Activated CD8-positive, alpha-beta memory T cell treated with anti-CD3 and anti-CD28 coated beads for 48 hours (primary cell): Measurements from ENCODE around the gene CRTC1.

Experiments
- DNase-seq, 3 experiments: peaks; one replicate each; pipeline ENCODE4 v3.0.0-alpha.2; 2020; ENCODE audit warnings: low read depth in 2 of 3, low spot score in 2 of 3

The CRTC1 gene, protein sequence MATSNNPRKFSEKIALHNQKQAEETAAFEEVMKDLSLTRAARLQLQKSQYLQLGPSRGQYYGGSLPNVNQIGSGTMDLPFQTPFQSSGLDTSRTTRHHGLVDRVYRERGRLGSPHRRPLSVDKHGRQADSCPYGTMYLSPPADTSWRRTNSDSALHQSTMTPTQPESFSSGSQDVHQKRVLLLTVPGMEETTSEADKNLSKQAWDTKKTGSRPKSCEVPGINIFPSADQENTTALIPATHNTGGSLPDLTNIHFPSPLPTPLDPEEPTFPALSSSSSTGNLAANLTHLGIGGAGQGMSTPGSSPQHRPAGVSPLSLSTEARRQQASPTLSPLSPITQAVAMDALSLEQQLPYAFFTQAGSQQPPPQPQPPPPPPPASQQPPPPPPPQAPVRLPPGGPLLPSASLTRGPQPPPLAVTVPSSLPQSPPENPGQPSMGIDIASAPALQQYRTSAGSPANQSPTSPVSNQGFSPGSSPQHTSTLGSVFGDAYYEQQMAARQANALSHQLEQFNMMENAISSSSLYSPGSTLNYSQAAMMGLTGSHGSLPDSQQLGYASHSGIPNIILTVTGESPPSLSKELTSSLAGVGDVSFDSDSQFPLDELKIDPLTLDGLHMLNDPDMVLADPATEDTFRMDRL

DNA sequence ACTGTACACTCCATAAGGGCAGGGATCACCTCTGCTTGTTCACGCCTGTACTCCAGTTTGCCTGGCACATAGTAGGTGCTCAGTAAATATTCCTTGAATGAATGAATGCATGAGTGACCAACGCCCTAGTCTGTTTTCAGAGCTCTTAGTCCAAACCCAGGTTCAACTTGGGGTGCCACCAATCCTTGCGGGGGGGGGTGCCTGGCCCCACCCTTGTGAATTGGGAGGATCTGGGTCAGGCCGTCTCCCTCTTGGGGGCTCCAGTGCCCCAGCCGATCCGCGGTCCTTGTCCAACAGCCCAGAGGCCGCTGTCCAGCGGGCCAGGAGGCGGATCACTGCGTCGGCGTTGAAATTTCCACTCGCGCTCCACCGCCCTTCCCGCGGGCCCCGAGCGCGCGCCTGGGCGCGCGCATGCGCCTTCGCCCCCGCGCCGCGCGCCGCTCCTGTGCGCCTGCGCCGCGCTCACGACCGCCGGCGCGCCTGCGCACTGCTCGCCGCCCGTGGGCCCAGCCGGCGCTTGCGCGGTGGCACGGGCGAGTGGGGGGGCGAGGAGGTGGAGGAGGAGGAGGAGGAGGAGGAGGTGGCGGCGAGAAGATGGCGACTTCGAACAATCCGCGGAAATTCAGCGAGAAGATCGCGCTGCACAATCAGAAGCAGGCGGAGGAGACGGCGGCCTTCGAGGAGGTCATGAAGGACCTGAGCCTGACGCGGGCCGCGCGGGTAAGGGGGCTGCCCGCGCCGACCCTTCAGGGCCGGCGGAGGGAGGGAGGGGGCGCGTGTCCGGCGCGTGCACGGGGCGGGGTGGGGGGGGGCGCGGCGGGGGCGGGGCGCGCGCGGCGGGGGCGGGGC, at the start of gene CRTC1:
TSS of gene CRTC1 (plus strand) at position 572 of the 849 bp plus-strand sequence. CDS start at position 595, 23 bp downstream.
- peak; percentile 66 to 88 (median 76) for DNase-seq

DNA sequence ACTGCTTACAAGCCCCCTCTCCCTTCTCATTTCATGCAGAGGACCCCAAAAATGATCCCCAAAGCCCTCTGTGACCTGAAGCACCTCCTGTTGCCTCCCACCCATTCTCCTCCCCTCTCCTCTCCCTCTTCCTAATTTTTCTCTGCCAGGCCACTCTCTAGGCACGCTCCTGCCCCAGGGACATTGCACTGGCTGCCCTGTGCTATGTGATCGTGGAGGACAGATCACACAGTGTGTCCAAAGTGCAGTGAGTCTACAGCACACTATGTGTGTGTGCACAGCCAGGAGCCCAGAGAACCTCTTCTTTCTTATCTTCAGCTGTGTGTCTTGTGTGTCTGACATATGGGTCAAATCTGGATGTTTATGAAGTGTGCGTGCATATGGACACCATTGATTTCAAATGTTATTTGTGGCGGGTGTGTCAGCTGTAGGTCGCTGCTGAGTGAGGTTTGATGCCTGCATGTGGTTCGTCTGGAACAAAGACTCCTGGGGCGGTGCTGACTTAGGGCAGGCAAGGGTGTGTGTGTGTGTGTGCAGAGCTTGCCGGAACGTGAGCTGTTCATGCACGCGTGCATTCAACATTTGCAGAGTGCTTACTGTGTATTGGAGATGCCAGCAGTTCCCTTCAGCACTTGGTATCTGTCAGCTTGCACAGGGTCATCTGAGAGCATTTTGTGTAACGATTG, 48.7 kb upstream of the CRTC1 start:
- DNase-seq: no peak

DNA sequence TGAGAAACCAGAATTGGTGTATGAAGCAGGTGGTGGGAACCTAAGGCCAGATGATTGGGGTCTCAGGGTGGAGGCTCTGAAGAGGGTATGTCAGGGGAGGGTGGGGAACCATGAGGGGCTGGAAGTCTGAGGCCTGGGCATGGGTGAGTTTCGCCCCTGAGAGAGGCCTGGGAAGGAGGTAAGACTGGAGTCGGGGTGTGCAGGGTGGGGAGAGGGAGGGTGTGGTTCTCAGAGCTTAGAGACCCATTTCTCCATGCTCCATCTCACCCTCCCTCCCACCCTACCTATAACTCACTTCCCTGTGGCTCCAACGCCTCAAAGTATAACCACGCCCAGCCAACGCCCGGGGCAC, 47.7 kb upstream of the CRTC1 start:
- no peak for DNase-seq

- peak; percentile 97 to 100 (median 99) for DNase-seq
These were observed 47.1 kb upstream of the CRTC1 start for GRCh38 chr19:18636183-18636968.

DNA sequence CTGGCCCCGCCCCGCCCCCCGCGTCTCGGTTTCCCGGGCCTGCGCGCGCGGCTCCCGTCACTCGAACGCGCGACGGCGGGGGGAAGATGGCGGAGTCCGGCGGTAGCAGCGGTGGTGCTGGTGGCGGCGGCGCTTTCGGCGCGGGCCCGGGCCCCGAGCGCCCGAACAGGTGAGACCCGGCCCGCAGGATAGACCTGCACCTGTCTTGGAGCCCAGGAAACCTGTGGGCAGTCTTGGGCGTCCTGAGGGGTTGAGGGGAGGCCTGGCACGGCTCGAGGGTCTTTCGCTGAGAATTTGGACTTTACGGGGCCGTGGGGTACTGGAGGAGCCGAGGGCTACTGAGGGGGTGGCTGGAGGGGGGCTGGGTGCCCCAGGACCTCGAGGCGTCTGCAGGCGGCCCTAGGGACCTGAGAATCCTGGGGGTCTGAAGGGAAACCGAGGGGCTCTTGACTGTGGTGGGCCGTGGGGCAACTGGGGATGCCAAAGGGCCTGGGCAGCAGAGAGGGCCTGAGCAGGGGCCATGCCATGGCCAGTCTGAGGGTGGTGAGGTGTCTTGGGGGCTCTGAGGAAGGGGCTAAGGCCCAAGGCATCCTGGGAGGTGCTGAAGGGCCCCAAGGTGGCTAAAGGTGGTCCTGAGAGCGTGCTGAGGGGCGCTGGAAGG, 46.4 kb upstream of the CRTC1 start, which contains the start of gene KLHL26:
TSS of gene KLHL26 (plus strand) at position 60 of the 661 bp plus-strand sequence. CDS start at position 87, 27 bp downstream.
- DNase-seq: no peak

DNA sequence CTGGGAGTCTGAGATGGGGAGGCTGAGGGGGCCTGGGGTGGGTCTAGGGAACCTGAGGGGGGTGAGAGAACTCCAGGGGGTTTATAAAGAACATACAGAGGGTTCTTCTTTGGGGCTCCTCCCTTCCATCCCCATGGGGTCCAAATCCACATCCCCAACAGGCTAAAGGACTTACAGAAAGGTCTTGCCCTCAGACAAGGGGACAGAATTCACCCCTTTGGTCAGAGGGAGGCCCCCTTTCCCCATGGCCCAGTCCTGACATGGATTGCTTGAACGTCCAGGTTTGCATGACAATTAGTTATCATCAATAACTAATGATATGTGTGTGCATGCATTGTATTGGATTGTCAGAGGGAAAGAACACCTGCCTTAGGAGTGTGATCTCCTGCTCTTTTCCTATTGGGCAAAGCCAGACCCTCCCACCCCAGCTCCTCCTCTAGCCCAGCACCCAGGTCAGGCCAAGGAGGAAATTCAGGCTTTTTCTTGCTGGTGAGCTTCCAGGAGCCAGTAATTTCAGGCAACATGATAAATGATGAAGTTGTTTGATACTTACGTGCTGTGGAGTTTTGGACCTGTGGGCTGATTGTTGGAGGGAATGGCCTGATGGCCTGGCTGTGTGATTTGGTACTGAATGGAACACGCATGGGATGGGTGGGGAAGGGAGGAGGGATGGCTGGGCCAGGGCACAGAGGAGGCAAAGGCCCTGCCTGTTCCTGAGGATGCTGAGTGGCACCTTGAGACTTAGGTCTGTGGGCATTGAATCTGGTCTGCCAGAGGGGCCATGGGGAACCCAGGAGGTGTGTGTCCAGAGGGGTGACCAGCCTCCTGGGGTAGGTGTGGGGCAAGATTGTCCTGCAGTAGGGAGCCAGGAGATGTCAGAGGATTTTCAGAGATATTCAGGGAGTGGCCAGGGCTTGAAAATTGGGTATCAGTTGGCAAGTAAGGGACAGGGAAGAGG, 45.5 kb upstream of the CRTC1 start:
- no peak for DNase-seq

DNA sequence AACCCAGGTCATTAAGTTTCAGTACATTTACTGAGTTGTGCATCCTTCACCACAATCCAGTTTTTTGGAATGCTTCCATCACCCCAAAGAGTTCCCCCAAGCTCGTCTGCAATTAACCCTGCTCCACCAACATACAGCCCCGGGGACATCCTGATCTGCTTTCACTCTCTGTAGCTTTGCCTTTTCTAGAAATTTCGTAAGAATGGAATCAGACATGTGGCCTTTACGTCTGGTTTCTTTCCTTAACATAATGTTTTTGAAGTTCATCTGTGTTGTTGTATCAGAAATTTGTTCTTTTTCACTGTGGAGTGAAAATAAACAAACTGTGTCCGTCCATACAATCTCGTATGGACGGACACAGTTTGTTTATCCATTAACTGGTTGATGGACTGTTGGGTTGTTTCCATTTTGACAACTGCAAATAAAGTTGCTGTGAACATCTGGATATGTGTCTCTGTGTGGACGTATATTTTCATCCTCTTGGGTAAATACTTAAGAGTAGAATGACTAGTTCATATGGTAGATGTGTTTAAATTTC, 43.7 kb upstream of the CRTC1 start:
- DNase-seq: no peak

DNA sequence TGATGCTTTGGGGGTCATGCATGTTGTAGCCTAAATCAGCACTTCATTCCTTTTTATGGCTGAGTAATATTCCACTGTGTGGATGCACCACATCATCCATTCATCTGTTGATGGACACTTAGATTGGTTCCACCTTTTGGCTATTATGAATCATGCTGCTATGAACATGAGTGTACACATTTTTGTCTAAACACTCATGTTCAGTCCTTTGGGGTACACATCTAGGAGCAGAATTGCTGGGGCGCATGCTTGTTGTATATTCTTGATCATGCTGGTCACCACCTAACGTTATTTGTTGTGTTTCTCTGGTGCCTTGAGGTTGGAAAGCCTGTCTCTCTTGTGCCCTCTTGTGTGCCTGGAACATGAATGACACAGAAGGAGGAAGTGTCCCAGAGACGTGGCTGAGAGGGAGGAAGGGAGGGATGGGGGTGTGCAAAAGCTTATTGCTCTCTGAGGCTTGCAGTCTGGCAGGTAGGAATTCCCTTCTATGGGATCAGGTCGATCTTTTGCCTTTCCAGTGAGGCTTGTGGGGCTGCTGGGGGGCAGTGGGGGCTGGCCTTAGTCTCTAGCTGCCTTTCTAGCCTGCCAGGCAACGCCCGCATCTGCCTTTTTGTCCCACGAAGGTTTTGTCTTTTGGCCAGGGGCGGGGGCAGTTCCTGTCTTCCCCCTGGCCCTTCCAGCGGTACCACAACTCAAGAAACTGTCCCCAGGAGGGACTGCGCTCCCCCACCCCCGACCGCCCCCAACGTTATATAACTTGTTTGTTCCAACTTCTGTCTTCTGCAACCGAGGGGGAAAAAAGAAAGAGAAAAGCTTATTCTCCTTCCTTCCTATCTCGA, 39.1 kb upstream of the CRTC1 start:
- DNase-seq: no peak

DNA sequence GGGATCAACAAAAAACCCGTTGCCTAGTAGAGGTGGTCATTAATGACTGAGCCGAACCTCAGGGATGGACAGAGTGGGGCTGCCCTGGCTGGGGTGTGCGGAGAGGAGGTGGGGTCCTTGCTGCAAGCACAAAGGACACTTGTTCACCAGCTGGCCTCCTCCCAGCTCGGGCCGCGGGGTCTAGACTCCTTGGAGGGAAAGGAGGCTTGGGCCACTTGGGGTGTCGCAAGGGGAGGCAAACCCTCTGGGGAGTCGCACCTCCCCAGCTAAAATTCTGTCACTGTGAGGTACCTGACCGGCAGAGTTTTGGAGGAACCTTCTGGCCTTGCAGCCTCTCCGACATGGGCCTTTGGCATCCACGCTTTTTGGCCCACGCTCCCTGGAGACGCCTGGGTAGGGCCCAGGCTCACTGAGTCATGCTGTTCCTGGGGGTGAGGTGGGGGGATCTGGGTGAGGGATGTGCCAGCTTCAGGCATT, 38.4 kb upstream of the CRTC1 start:
- no peak for DNase-seq

- DNase-seq: no peak
These were observed 36.7 kb upstream of the CRTC1 start for GRCh38 chr19:18646535-18647370.

GRCh38 chr19:18647371-18647767, 36.1 kb upstream of the CRTC1 start:
- DNase-seq: no peak

GRCh38 chr19:18647807-18648206, 35.7 kb upstream of the CRTC1 start:
- no peak for DNase-seq

DNA sequence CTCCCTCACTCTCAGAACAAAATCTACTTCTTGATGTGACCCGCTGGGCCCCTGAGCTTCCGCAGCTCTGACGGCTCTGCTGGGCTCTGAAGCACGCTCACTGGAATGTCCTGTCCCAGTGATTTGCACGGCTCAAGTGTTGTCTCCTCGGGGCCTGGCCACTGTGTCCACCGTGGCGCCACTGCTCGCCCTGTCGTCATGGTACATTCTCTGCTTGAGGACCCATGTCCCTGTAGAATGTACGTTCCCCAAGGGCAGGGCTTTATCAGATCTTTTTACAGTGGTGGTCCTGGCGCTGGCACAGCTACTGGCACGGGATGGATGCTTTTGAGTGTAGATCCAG, 34.5 kb upstream of the CRTC1 start:
- DNase-seq: no peak

GRCh38 chr19:18649371-18650020, 34.0 kb upstream of the CRTC1 start:
- no peak for DNase-seq

DNA sequence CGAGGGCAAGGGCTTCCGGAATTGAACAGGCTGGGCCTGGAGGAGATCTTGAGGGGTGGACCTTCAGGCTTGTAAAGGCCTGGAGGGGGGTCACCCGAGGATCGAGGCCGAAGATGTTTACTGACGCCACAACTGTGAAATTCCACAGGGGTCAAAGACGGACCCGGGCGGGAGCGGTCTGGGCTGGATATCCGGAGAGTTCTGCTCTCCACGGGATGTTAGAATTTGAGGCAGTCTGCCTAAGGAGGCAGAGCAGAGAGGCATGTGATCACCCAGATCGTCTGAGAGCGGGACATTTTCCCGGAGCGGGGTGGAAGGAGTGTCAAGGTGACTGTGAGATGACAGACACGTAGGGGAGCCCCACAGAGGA, 33.5 kb upstream of the CRTC1 start:
- DNase-seq: no peak

- no peak for DNase-seq
These were observed 32.9 kb upstream of the CRTC1 start for GRCh38 chr19:18650468-18651041.
